HEK293 (cell line): ENCODE data around the gene NOS1.

ENCODE experiments used
- CTCF ChIA-PET: fragments of 350-600 bp; formaldehyde crosslinking; extraction: SDS; loops from one replicate; lab custom pipeline; 2021; ENCODE audit warnings: antibody characterized with exemption; lab: Yijun Ruan, JAX
- POLR2A ChIA-PET: fragments of 300-600 bp; formaldehyde crosslinking; extraction: SDS; loops from one replicate; lab custom pipeline; 2020; ENCODE audit warnings: antibody characterized with exemption, inconsistent platforms; lab: Yijun Ruan, JAX
- H3K27ac ChIP-seq: fragments of 200-500 bp; sonication (Bioruptor generic); 2 replicates; pipeline ENCODE4 v1.5.1; 2014; ENCODE audit warnings: low read depth, low read length, control low read depth, inconsistent platforms; ENCODE audit errors: extremely low read depth
- H3K36me3 ChIP-seq, 2 experiments: fragments of 200-500 bp in 1 of 2; sonication (Bioruptor generic) in 1 of 2; 1 replicate in 1 of 2; 2 replicates in 1 of 2; pipeline ENCODE4 v1.5.1; 2014 to 2017; ENCODE audit warnings: inconsistent platforms in 2 of 2, low read length in 2 of 2; ENCODE audit not compliant: control insufficient read depth in 2 of 2, insufficient read depth in 1 of 2
- H3K4me1 ChIP-seq: fragments of 200-500 bp; sonication (Bioruptor generic); 2 replicates; pipeline ENCODE4 v1.5.1; 2014; ENCODE audit warnings: mild to moderate bottlenecking, low read length, inconsistent platforms; ENCODE audit not compliant: control insufficient read depth, insufficient read depth
- H3K4me3 ChIP-seq: 2 replicates; pipeline ENCODE4 v1.5.1; 2011; ENCODE audit warnings: low read depth, mild to moderate bottlenecking, control low read depth, low read length, moderate library complexity
- H3K9me3 ChIP-seq: fragments of 200-500 bp; sonication (Bioruptor generic); 2 replicates; pipeline ENCODE4 v1.5.1; 2014; ENCODE audit warnings: low read depth, low read length, inconsistent platforms; ENCODE audit not compliant: control insufficient read depth, insufficient read depth
- HOXC10 ChIP-seq: sonication (generic); formaldehyde crosslinking; IDR thresholded peaks from 2 replicates; pipeline ENCODE4 v1.8.1; 2023; ENCODE audit warnings: mild to moderate bottlenecking, missing genetic modification reagents
- MEIS1 ChIP-seq: sonication (generic); formaldehyde crosslinking; IDR thresholded peaks from 2 replicates; pipeline ENCODE4 v1.8.1; 2022; ENCODE audit warnings: missing genetic modification reagents, mild to moderate bottlenecking, borderline replicate concordance
- PRDM6 ChIP-seq: fragments of 450-650 bp; formaldehyde crosslinking; IDR thresholded peaks from 2 replicates; pipeline ENCODE4 v1.5.1; 2017; ENCODE audit warnings: missing biosample characterization, missing genetic modification characterization
- SP3 ChIP-seq: fragments of 450-650 bp; formaldehyde crosslinking; IDR thresholded peaks from 2 replicates; pipeline ENCODE4 v1.5.1; 2016; ENCODE audit warnings: missing biosample characterization, missing genetic modification characterization
- ZBTB26 ChIP-seq: fragments of 450-650 bp; formaldehyde crosslinking; optimal IDR thresholded peaks from 2 replicates; pipeline ENCODE3; 2016; ENCODE audit warnings: missing biosample characterization, mild to moderate bottlenecking, missing genetic modification characterization
- ZBTB48 ChIP-seq: fragments of 450-650 bp; formaldehyde crosslinking; IDR thresholded peaks from 2 replicates; pipeline ENCODE4 v1.5.1; 2016; ENCODE audit warnings: missing biosample characterization, missing genetic modification characterization
- ZBTB6 ChIP-seq: fragments of 450-650 bp; formaldehyde crosslinking; IDR thresholded peaks from 2 replicates; pipeline ENCODE4 v1.5.1; 2017; ENCODE audit warnings: missing biosample characterization, missing genetic modification characterization
- ZIC2 ChIP-seq: fragments of 450-650 bp; formaldehyde crosslinking; IDR thresholded peaks from 2 replicates; pipeline ENCODE4 v1.5.1; 2016; ENCODE audit warnings: missing biosample characterization, missing genetic modification characterization
- ZNF155 ChIP-seq: fragments of 450-650 bp; formaldehyde crosslinking; IDR thresholded peaks from 2 replicates; pipeline ENCODE4 v1.5.1; 2016; ENCODE audit warnings: missing biosample characterization, missing genetic modification characterization
- ZNF16 ChIP-seq: fragments of 450-650 bp; formaldehyde crosslinking; IDR thresholded peaks from 2 replicates; pipeline ENCODE4 v1.5.1; 2016; ENCODE audit warnings: low read depth, missing biosample characterization, missing genetic modification characterization
- ZNF174 ChIP-seq: fragments of 450-650 bp; formaldehyde crosslinking; IDR thresholded peaks from 2 replicates; pipeline ENCODE4 v1.5.0; 2017; ENCODE audit warnings: missing biosample characterization, mild to moderate bottlenecking, missing genetic modification characterization
- ZNF223 ChIP-seq: fragments of 450-650 bp; formaldehyde crosslinking; IDR thresholded peaks from 2 replicates; pipeline ENCODE4 v1.5.1; 2016; ENCODE audit warnings: missing biosample characterization, missing genetic modification characterization
- ZNF239 ChIP-seq: fragments of 450-650 bp; formaldehyde crosslinking; IDR thresholded peaks from 2 replicates; pipeline ENCODE4 v1.5.1; 2016; ENCODE audit warnings: missing biosample characterization, missing genetic modification characterization
- ZNF248 ChIP-seq: fragments of 450-650 bp; formaldehyde crosslinking; IDR thresholded peaks from 2 replicates; pipeline ENCODE4 v1.5.1; 2017; ENCODE audit warnings: missing biosample characterization, missing genetic modification characterization
- ZNF280C ChIP-seq: fragments of 450-650 bp; formaldehyde crosslinking; IDR thresholded peaks from 2 replicates; pipeline ENCODE4 v1.5.1; 2016; ENCODE audit warnings: missing biosample characterization, missing genetic modification characterization
- ZNF292 ChIP-seq: fragments of 450-650 bp; formaldehyde crosslinking; IDR thresholded peaks from 2 replicates; pipeline ENCODE4 v1.5.1; 2016; ENCODE audit warnings: low read depth, missing biosample characterization, missing genetic modification characterization, borderline replicate concordance
- ZNF341 ChIP-seq: fragments of 450-650 bp; formaldehyde crosslinking; IDR thresholded peaks from 2 replicates; pipeline ENCODE4; 2016; ENCODE audit warnings: low read depth, missing biosample characterization, missing genetic modification characterization
- ZNF350 ChIP-seq: fragments of 450-650 bp; formaldehyde crosslinking; IDR thresholded peaks from 2 replicates; pipeline ENCODE4 v1.5.0; 2017; ENCODE audit warnings: missing biosample characterization, mild to moderate bottlenecking, missing genetic modification characterization
- ZNF416 ChIP-seq: fragments of 450-650 bp; formaldehyde crosslinking; IDR thresholded peaks from 2 replicates; pipeline ENCODE4 v1.5.1; 2016; ENCODE audit warnings: missing biosample characterization, missing genetic modification characterization
- ZNF514 ChIP-seq: fragments of 450-650 bp; formaldehyde crosslinking; IDR thresholded peaks from 2 replicates; pipeline ENCODE4 v1.5.1; 2016; ENCODE audit warnings: missing biosample characterization, missing genetic modification characterization
- ZNF580 ChIP-seq: fragments of 450-650 bp; formaldehyde crosslinking; IDR thresholded peaks from 2 replicates; pipeline ENCODE4 v1.5.1; 2016; ENCODE audit warnings: missing biosample characterization, missing genetic modification characterization
- ZNF785 ChIP-seq: fragments of 450-650 bp; formaldehyde crosslinking; IDR thresholded peaks from 2 replicates; pipeline ENCODE4 v1.5.1; 2016; ENCODE audit warnings: missing biosample characterization, missing genetic modification characterization
- ZSCAN4 ChIP-seq: fragments of 450-650 bp; formaldehyde crosslinking; IDR thresholded peaks from 2 replicates; pipeline ENCODE4 v1.5.1; 2017; ENCODE audit warnings: missing biosample characterization, missing genetic modification characterization
- ZSCAN5A ChIP-seq: fragments of 450-650 bp; formaldehyde crosslinking; IDR thresholded peaks from 2 replicates; pipeline ENCODE4 v1.5.1; 2016; ENCODE audit warnings: missing biosample characterization, missing genetic modification characterization

NOS1 gene

GRCh38 chr12:117188121-117188665 is 173.2 kb downstream of the NOS1 start:
- POLR2A ChIA-PET = interaction anchor here (0.6 kb wide), 2 partner anchors 69 to 1591 kb away, joined by 3 read pairs; no protein-coding TSS in a partner anchor
- no peak overlapping the region for H3K27ac ChIP-seq

GRCh38 chr12:117187421-117187820 is 174.0 kb downstream of the NOS1 start:
- Histone ChIP-seq H3K27ac (no peak overlapping the region), H3K9me3 (no peaks in the 10 kb centered on the region), H3K4me3 (no peak overlapping the region), H3K36me3 (peaks cover 46 to 47% of the 10 kb centered on the region in 2 experiments), H3K4me1 (no peaks in the 10 kb centered on the region)
- POLR2A ChIA-PET = no interaction called here
- CTCF ChIA-PET = interaction anchor here (1.2 kb wide), 1 partner anchor 10 kb away, joined by 3 read pairs; no protein-coding TSS in a partner anchor
- TF ChIP-seq ZNF248 (tag by site-specific recombination) (no peak), ZNF16 (tag by site-specific recombination) (no peak), MEIS1 (no peak), ZBTB48 (tag by site-specific recombination) (no peak), ZNF580 (no peak), ZNF223 (tag by site-specific recombination) (no peak), ZNF239 (tag by site-specific recombination) (no peak), ZIC2 (tag by site-specific recombination) (0 out of 2 replicates have a peak, but pooled peaks have one; percentile 22), ZNF350 (tag by site-specific recombination) (no peak), ZNF174 (no peak), SP3 (no peak), PRDM6 (tag by site-specific recombination) (0 out of 2 replicates have a peak, but pooled peaks have one; percentile 15), ZNF280C (no peak)

More at GRCh38 chr12:117188121-117188665, 173.2 kb downstream of the NOS1 start:
- no peak overlapping the region for H3K4me3 ChIP-seq
- no peaks in the 10 kb centered on the region for H3K4me1 ChIP-seq
- TF ChIP-seq ZBTB6 (tag by site-specific recombination) = no peak
- no peak for TF ChIP-seq ZNF416 (tag by site-specific recombination)
- no peak for TF ChIP-seq ZBTB26
- no peak for TF ChIP-seq ZSCAN4 (tag by site-specific recombination)
- no peak for TF ChIP-seq ZNF155 (tag by site-specific recombination)
- no peak for TF ChIP-seq ZSCAN5A (tag by site-specific recombination)
- no peak for TF ChIP-seq ZNF514 (tag by site-specific recombination)
- no peak for TF ChIP-seq ZNF341 (tag by site-specific recombination)
- no peak for TF ChIP-seq ZNF785
- TF ChIP-seq HOXC10 (CRISPR knock-in tag) = no peak
- no peak for TF ChIP-seq ZNF292 (tag by site-specific recombination)
- peaks cover 38 to 40% of the 10 kb centered on the region in 2 experiments for H3K36me3 ChIP-seq
- CTCF ChIA-PET = interaction anchor here (1.2 kb wide), 1 partner anchor 11 kb away, joined by 3 read pairs; no protein-coding TSS in a partner anchor
- H3K9me3 ChIP-seq = no peaks in the 10 kb centered on the region
